ENCODE measurements around the gene CCNG2.

CCNG2 gene

DNA sequence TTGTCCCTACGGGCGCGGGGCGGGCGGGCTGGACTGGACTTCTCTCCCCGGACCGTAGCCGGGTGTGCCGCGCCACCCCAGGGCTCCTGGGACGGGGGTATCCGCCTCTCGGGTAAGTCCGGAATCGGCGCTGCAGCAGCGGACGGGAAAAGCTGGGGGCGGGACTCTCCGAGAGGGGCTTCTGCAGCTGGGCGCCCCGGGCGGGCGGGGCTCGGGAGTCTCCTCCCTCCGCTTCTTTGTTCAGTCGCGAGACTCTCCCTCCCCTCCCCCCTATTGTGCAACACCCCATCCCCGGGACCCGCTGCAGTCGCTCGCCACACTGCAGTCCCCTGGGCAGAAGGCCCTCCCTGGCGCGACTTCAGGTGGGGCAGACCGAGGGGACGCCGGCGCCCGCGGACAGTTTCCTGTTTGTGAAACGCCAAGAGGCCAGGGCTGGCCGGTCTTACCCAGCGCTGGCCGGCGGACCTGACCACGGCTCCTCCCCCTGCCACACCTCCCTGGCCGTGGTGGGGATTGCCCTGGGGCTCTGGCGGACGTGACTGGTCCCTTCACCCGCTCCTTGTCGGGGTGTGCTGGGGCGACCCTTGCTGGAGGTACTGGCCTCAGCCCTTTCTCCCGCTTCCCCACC is 966 bp downstream of the CCNG2 start:
- WGBS (ENCODE audit: insufficient coverage, insufficient read length): no CpG with 5 or more reads among the region's 53 CpGs
- Histone ChIP-seq H3K9me3 (ENCODE audit: control insufficient read depth, insufficient read depth, low read length) (no peaks in the 10 kb centered on the region), H3K27ac (ENCODE audit: low read length) (no peak overlapping the region), H3K36me3 (ENCODE audit: control insufficient read depth, insufficient read depth, low read length) (peaks cover 4% of the 10 kb centered on the region), H3K4me1 (ENCODE audit: control insufficient read depth, insufficient read depth, low read length) (0 out of 2 replicates have a peak, but pooled peaks cover 2% of the 10 kb centered on the region), H3K27me3 (ENCODE audit: control insufficient read depth, insufficient read depth, low read length) (no peaks in the 10 kb centered on the region), H3K4me3 (ENCODE audit: low read length) (peak overlapping the region; percentile 98; the same call in 1 of the 2 replicates)
- peak; percentile 52 for DNase-seq (ENCODE audit: low read depth, low spot score)

DNA sequence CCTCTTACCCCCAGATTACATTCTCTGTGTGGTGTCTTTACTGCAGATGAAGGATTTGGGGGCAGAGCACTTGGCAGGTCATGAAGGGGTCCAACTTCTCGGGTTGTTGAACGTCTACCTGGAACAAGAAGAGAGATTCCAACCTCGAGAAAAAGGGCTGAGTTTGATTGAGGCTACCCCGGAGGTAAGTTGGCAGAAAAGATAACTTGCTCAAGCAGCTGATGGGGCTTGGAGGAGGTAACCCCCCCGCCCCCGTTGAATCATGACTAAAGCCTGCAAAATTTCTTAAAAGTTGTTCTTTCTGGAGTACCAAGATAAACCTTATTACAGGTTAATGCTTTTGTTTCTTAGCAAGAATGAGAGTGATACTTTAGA is 1.5 kb downstream of the CCNG2 start:
- Histone ChIP-seq H3K36me3 (ENCODE audit: control insufficient read depth, insufficient read depth, low read length) (peaks cover 6% of the 10 kb centered on the region), H3K27ac (ENCODE audit: low read length) (no peak overlapping the region)

DNA sequence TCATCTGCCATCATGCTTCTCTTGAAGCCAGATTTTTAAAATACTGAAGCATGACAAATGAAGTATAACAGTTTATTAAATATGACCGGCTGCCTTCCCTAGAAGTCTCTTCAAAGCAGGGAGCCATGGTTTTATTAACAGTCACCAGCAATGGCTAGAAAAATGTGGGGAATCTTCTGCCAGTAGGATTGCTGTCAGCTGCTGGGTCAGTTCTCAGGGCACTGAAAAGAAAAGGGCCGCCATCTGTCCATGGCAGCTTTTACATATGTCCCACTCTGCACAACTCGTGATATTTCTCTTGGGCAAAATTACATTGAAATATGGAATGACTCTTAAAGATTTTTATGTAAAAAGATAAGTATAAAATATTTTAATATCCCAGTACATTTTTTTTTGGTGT is 2.8 kb downstream of the CCNG2 start:
- Histone ChIP-seq H3K36me3 (ENCODE audit: control insufficient read depth, insufficient read depth, low read length) (peaks cover 9% of the 10 kb centered on the region), H3K9me3 (ENCODE audit: control insufficient read depth, insufficient read depth, low read length) (no peaks in the 10 kb centered on the region), H3K27me3 (ENCODE audit: control insufficient read depth, insufficient read depth, low read length) (no peaks in the 10 kb centered on the region), H3K4me1 (ENCODE audit: control insufficient read depth, insufficient read depth, low read length) (no peaks in the 10 kb centered on the region), H3K4me3 (ENCODE audit: low read length) (no peak overlapping the region), H3K27ac (ENCODE audit: low read length) (no peak overlapping the region)
- WGBS (ENCODE audit: insufficient coverage, insufficient read length): no CpG with 5 or more reads among the region's 3 CpGs
- DNase-seq (ENCODE audit: low read depth, low spot score): no peak

More for the DNA sequence above, 1.5 kb downstream of the CCNG2 start:
- Histone ChIP-seq H3K4me3 (ENCODE audit: low read length) (peak overlapping the region; percentile 98; the same call in 1 of the 2 replicates), H3K9me3 (ENCODE audit: control insufficient read depth, insufficient read depth, low read length) (no peaks in the 10 kb centered on the region), H3K27me3 (ENCODE audit: control insufficient read depth, insufficient read depth, low read length) (no peaks in the 10 kb centered on the region), H3K4me1 (ENCODE audit: control insufficient read depth, insufficient read depth, low read length) (0 out of 2 replicates have a peak, but pooled peaks cover 2% of the 10 kb centered on the region)
- DNase-seq (ENCODE audit: low read depth, low spot score): no peak
- no CpG with 5 or more reads among the region's 6 CpGs for WGBS (ENCODE audit: insufficient coverage, insufficient read length)

DNA sequence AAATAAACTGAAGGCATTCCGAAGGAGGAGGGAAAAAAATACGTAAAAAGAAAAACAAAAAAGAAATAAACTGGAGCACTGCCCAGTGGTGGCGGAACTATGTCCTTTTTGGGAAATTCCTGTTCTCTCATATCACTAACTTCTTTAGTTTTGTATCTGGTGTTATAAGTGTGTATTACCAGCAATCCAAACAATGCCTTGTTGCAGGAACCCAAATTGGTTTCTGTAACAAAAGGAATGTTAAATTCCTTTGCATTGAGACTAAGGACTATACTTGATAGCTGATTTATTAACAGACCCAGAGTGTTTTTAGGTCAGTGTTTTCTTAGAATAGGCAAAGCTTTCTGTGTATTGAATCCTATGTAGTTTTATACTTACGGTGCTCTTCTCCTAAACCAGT is 6.6 kb downstream of the CCNG2 start:
- Histone ChIP-seq H3K27me3 (ENCODE audit: control insufficient read depth, insufficient read depth, low read length) (no peaks in the 10 kb centered on the region), H3K36me3 (ENCODE audit: control insufficient read depth, insufficient read depth, low read length) (peaks cover 9% of the 10 kb centered on the region; the same call in 1 of the 2 replicates), H3K9me3 (ENCODE audit: control insufficient read depth, insufficient read depth, low read length) (no peaks in the 10 kb centered on the region), H3K4me1 (ENCODE audit: control insufficient read depth, insufficient read depth, low read length) (no peaks in the 10 kb centered on the region), H3K4me3 (ENCODE audit: low read length) (no peak overlapping the region), H3K27ac (ENCODE audit: low read length) (no peak overlapping the region)
- DNase-seq (ENCODE audit: low read depth, low spot score): no peak
- no CpG with 5 or more reads among the region's 4 CpGs for WGBS (ENCODE audit: insufficient coverage, insufficient read length)

DNA sequence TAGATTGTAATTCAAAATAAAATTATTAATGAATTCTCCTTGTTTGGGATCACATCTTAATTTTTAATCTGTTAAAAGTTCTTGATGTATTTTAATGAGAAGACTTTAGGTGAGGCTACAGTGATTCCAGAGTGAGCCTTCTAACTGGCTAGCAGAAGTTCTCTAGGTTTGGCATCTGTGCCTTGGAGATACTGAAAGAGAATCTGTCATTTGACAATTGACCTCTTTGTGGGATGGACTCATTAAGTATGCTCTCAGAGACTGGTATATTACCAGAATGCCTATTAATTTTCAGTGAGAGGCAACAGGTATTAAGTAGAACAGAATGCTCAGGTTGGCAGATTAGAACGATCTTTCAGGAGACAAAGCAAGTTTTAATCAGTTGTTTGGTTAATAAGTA is 10.2 kb downstream of the CCNG2 start:
- no peak overlapping the region for H3K4me3 ChIP-seq (ENCODE audit: low read length)
- no peak overlapping the region for H3K27ac ChIP-seq (ENCODE audit: low read length)
- no peaks in the 10 kb centered on the region for H3K9me3 ChIP-seq (ENCODE audit: control insufficient read depth, insufficient read depth, low read length)
- no peaks in the 10 kb centered on the region for H3K4me1 ChIP-seq (ENCODE audit: control insufficient read depth, insufficient read depth, low read length)
- DNase-seq (ENCODE audit: low read depth, low spot score): no peak
- no CpG with 5 or more reads among the region's 1 CpG for WGBS (ENCODE audit: insufficient coverage, insufficient read length)
- peaks cover 5% of the 10 kb centered on the region; the same call in 1 of the 2 replicates for H3K36me3 ChIP-seq (ENCODE audit: control insufficient read depth, insufficient read depth, low read length)
- H3K27me3 ChIP-seq (ENCODE audit: control insufficient read depth, insufficient read depth, low read length): no peaks in the 10 kb centered on the region

DNA sequence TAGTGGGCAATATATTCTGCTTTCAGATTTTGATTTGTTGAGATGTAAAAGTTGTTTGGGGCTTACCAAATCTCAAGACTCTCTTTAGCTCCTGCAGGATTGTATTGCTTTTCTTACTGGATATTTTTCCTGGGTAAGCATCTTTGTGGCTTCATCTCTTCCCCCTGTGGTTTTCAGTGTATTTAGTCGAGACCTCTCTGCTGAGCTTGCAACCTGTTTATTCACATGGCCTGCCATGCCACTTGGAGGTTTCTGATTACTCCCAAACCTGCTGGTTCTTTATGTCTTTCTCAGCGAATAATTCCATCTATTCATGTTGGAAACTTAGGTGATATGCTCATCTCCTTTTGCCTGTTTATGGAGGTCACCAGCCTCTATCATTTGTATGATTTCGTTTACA is 10.9 kb downstream of the CCNG2 start:
- no CpG with 5 or more reads among the region's 3 CpGs for WGBS (ENCODE audit: insufficient coverage, insufficient read length)
- no peak for DNase-seq (ENCODE audit: low read depth, low spot score)
- H3K4me3 ChIP-seq (ENCODE audit: low read length): no peak overlapping the region
- no peaks in the 10 kb centered on the region for H3K4me1 ChIP-seq (ENCODE audit: control insufficient read depth, insufficient read depth, low read length)
- peaks cover 5% of the 10 kb centered on the region; the same call in 1 of the 2 replicates for H3K36me3 ChIP-seq (ENCODE audit: control insufficient read depth, insufficient read depth, low read length)
- no peak overlapping the region for H3K27ac ChIP-seq (ENCODE audit: low read length)
- H3K27me3 ChIP-seq (ENCODE audit: control insufficient read depth, insufficient read depth, low read length): no peaks in the 10 kb centered on the region
- H3K9me3 ChIP-seq (ENCODE audit: control insufficient read depth, insufficient read depth, low read length): no peaks in the 10 kb centered on the region

DNA sequence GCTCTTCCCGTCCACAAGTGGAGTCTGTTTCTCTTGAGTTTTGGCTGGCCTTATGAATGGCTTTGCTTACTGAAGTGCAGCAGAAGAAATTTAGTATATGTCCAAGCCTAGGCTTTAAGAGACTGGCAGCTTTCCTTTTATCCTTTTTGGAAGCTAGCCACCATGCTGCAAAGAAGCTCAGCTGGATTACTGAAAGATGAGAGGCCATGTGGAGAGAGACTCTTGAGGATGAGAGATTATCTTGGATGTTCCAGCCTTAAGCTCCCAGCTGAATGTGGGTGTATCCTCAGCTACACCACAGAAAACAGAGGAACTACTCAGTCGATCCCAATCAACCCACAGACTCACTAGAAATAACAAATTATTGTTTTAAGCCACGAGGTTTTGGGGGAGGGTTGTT is 12.5 kb downstream of the CCNG2 start:
- Histone ChIP-seq H3K9me3 (ENCODE audit: control insufficient read depth, insufficient read depth, low read length) (no peaks in the 10 kb centered on the region), H3K27me3 (ENCODE audit: control insufficient read depth, insufficient read depth, low read length) (peaks cover 3% of the 10 kb centered on the region; the same call in 1 of the 2 replicates), H3K4me3 (ENCODE audit: low read length) (no peak overlapping the region), H3K4me1 (ENCODE audit: control insufficient read depth, insufficient read depth, low read length) (peaks cover 2% of the 10 kb centered on the region; the same call in 1 of the 2 replicates), H3K27ac (ENCODE audit: low read length) (no peak overlapping the region), H3K36me3 (ENCODE audit: control insufficient read depth, insufficient read depth, low read length) (no peaks in the 10 kb centered on the region)
- WGBS (ENCODE audit: insufficient coverage, insufficient read length): 100% methylated on average over 1 of the region's 3 CpGs
- no peak for DNase-seq (ENCODE audit: low read depth, low spot score)

DNA sequence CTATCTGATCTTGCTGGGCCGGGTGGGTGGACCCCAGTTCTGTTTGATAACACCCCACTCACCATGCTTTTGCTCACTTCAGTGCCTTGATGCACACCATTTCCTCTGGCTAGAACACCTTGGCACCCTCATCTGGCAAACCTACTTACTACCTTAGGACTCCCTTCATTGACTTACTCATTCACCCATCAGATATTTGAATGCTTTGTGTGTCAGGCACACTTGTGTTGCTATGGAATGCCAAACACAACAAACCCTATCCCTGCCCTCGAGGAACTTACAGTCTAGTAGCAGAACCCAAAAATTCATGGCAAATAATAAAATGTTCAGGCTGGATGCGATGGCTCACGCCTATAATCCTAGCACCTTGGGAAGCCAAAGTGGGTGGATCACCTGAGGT is 13.9 kb downstream of the CCNG2 start:
- Histone ChIP-seq H3K9me3 (ENCODE audit: control insufficient read depth, insufficient read depth, low read length) (no peaks in the 10 kb centered on the region), H3K4me3 (ENCODE audit: low read length) (no peak overlapping the region), H3K36me3 (ENCODE audit: control insufficient read depth, insufficient read depth, low read length) (no peaks in the 10 kb centered on the region), H3K27me3 (ENCODE audit: control insufficient read depth, insufficient read depth, low read length) (peaks cover 3% of the 10 kb centered on the region; the same call in 1 of the 2 replicates), H3K4me1 (ENCODE audit: control insufficient read depth, insufficient read depth, low read length) (peaks cover 2% of the 10 kb centered on the region; the same call in 1 of the 2 replicates), H3K27ac (ENCODE audit: low read length) (no peak overlapping the region)
- no CpG with 5 or more reads among the region's 4 CpGs for WGBS (ENCODE audit: insufficient coverage, insufficient read length)
- no peak for DNase-seq (ENCODE audit: low read depth, low spot score)

DNA sequence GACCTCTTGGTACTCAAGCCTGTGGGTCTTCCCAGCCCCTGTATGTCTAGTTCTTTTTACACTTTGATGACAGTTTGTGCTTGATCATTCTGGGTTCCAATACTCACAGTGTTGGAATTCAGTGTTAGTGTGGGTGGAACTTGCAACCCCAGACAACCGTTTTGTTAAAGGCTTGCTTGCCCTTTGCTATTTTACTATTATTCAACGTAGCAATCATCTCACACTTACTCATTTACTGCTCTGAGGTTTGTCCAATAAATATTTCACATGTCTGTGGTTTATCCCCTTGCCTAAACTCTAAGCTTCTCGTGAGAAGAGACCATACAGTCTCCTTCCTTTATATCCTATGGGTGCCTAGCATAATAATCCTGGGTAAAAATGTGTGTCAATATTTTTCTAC is 15.3 kb downstream of the CCNG2 start:
- DNase-seq (ENCODE audit: low read depth, low spot score): no peak
- peaks cover 2% of the 10 kb centered on the region; the same call in 1 of the 2 replicates for H3K4me1 ChIP-seq (ENCODE audit: control insufficient read depth, insufficient read depth, low read length)
- no peaks in the 10 kb centered on the region for H3K9me3 ChIP-seq (ENCODE audit: control insufficient read depth, insufficient read depth, low read length)
- H3K27me3 ChIP-seq (ENCODE audit: control insufficient read depth, insufficient read depth, low read length): peaks cover 10% of the 10 kb centered on the region
- H3K36me3 ChIP-seq (ENCODE audit: control insufficient read depth, insufficient read depth, low read length): no peaks in the 10 kb centered on the region
- H3K27ac ChIP-seq (ENCODE audit: low read length): no peak overlapping the region
- H3K4me3 ChIP-seq (ENCODE audit: low read length): no peak overlapping the region
- no CpG with 5 or more reads among the region's 3 CpGs for WGBS (ENCODE audit: insufficient coverage, insufficient read length)

DNA sequence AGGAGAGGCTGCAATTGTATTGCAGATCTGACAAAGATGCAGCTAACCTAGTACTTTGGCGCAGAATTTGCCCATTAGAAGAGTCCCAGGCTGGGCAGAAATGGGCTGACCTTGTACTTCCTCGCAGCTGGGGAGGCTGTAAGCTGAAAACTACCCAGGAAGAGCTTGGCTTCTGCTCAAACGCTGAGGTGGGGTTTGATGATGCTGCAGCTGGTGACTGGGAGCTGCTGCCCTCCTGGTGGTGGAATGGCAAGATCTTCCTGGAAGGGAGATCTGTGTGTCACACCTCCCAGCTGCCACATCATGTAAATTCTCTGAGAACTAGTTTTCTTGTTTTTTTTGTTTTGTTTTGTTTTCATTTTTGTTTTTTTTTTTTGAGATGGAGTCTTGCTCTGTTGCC is 17.4 kb downstream of the CCNG2 start:
- Histone ChIP-seq H3K27me3 (ENCODE audit: control insufficient read depth, insufficient read depth, low read length) (peaks cover 10% of the 10 kb centered on the region), H3K4me1 (ENCODE audit: control insufficient read depth, insufficient read depth, low read length) (peaks cover 2% of the 10 kb centered on the region; the same call in 1 of the 2 replicates), H3K9me3 (ENCODE audit: control insufficient read depth, insufficient read depth, low read length) (no peaks in the 10 kb centered on the region), H3K4me3 (ENCODE audit: low read length) (no peak overlapping the region; the same call in 1 of the 2 replicates), H3K27ac (ENCODE audit: low read length) (no peak overlapping the region), H3K36me3 (ENCODE audit: control insufficient read depth, insufficient read depth, low read length) (no peaks in the 10 kb centered on the region)
- WGBS (ENCODE audit: insufficient coverage, insufficient read length): no CpG with 5 or more reads among the region's 3 CpGs
- DNase-seq (ENCODE audit: low read depth, low spot score): no peak

DNA sequence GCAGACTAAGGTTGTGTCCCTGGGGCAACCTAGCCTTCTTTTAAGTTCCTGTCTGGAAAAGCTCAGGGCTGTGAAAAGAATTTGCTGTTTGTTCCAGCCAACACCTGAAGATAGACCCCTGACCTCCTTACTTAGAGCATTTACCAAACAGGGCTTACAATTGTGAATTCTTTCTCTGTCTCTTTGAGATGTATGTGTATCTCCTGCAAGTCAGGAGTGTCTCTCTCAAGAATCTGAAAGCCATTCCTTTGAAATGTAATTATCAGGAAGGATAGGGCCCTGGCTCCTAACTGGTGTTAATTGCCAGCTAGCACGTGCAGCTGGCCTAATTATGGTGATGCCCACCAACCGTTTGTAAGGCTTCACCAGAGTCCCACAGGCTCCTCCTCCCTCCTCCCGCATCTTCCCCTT is 18.2 kb downstream of the CCNG2 start:
- Histone ChIP-seq H3K4me3 (ENCODE audit: low read length) (no peak overlapping the region), H3K36me3 (ENCODE audit: control insufficient read depth, insufficient read depth, low read length) (no peaks in the 10 kb centered on the region), H3K27me3 (ENCODE audit: control insufficient read depth, insufficient read depth, low read length) (peaks cover 10% of the 10 kb centered on the region), H3K9me3 (ENCODE audit: control insufficient read depth, insufficient read depth, low read length) (no peaks in the 10 kb centered on the region), H3K4me1 (ENCODE audit: control insufficient read depth, insufficient read depth, low read length) (peaks cover 2% of the 10 kb centered on the region; the same call in 1 of the 2 replicates), H3K27ac (ENCODE audit: low read length) (no peak overlapping the region)
- no peak for DNase-seq (ENCODE audit: low read depth, low spot score)
- no CpG with 5 or more reads among the region's 3 CpGs for WGBS (ENCODE audit: insufficient coverage, insufficient read length)
